AG04450 (cell line): ENCODE data around the gene PTH2. TPM values are rescaled to one million over a fixed set of nuclear protein-coding genes. Genes with fewer than 3 reads are reported as not detected.

Experiments
- CTCF ChIA-PET: fragments of 300-600, 350-600 bp; formaldehyde crosslinking; extraction: SDS; loops from one replicate; lab custom pipeline; 2022; ENCODE audit warnings: antibody characterized with exemption, inconsistent platforms; lab: Charles Lee
- POLR2A ChIA-PET: fragments of 350-600 bp; formaldehyde crosslinking; extraction: SDS; loops from one replicate; lab custom pipeline; 2021; ENCODE audit warnings: antibody characterized with exemption, inconsistent platforms; lab: Yijun Ruan, JAX
- DNase-seq: peaks from one replicate; pipeline ENCODE4 v3.0.0-alpha.2; 2011; ENCODE audit warnings: low read depth, low spot score
- H3K27ac ChIP-seq: one replicate; pipeline ENCODE4 v1.5.1; 2012; ENCODE audit warnings: low read depth, low read length, control low read depth
- H3K27me3 ChIP-seq: one replicate; pipeline ENCODE4 v1.6.0; 2012; ENCODE audit warnings: low read length; ENCODE audit not compliant: control insufficient read depth, insufficient read depth
- H3K4me3 ChIP-seq: 2 replicates; pipeline ENCODE4 v1.5.1; 2011; ENCODE audit warnings: mild to moderate bottlenecking, low read depth, low read length, control low read depth
- H3K9me3 ChIP-seq: 2 replicates; pipeline ENCODE4 v1.5.1; 2012; ENCODE audit warnings: low read length; ENCODE audit not compliant: control insufficient read depth, insufficient read depth
- polyA plus RNA-seq: library from polyadenylated mRNA; depleted of rRNA; stranded (reverse); fragments of >200 nt; gene quantifications from 2 replicates; pipeline ENCODE4 v1.2.3, GENCODE V29; 2011
- TF ChIP-seq, protein P1 (sequence below): IDR thresholded peaks from 2 replicates; pipeline ENCODE4 v1.5.1; 2011; ENCODE audit warnings: low read depth, low read length, control low read depth, inconsistent platforms

PTH2 gene
- polyA plus RNA-seq, 1 experiment: not detected

DNA sequence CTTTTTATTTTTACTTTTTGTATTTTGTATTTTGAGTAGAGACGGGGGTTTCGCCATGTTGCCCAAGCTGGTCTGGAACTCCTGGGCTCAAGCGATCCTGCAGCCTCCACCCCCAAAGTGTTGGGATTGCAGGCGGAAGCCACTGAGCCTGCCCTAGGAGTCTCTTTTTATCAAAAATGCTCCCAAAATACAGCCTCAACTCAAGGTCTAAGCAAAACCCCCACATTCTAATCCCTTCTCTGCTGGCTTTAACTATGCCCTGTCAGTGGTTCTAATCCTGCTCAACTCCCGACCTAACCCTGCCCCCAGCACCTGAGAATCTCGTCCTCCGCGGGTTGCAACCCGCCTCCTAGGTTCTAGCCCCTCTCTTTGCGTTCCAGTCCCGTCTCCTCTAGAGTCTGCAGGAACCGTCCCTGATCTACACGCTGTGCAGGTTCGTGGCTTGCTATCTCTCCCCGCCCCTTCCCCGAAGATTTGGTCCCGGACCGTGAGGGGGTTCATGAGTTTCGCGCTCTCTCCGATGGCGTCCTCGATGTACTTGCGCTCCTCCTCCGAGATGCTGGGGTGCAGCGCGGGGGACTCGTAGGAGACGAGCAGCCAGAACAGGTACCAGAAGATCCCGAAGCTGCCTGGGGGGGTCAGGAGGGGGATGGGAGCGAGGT lies 10.1 kb upstream of the PTH2 start:
- H3K9me3 ChIP-seq: peaks cover 27% of the 10 kb centered on the region; the same call in 1 of the 2 replicates
- peaks cover 94% of the 10 kb centered on the region for H3K27me3 ChIP-seq
- no peak for DNase-seq
- H3K4me3 ChIP-seq: no peak overlapping the region
- ChIA-PET CTCF (no interaction called here), POLR2A (no interaction called here)
- TF ChIP-seq, protein P1, sequence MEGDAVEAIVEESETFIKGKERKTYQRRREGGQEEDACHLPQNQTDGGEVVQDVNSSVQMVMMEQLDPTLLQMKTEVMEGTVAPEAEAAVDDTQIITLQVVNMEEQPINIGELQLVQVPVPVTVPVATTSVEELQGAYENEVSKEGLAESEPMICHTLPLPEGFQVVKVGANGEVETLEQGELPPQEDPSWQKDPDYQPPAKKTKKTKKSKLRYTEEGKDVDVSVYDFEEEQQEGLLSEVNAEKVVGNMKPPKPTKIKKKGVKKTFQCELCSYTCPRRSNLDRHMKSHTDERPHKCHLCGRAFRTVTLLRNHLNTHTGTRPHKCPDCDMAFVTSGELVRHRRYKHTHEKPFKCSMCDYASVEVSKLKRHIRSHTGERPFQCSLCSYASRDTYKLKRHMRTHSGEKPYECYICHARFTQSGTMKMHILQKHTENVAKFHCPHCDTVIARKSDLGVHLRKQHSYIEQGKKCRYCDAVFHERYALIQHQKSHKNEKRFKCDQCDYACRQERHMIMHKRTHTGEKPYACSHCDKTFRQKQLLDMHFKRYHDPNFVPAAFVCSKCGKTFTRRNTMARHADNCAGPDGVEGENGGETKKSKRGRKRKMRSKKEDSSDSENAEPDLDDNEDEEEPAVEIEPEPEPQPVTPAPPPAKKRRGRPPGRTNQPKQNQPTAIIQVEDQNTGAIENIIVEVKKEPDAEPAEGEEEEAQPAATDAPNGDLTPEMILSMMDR: no peak
- H3K27ac ChIP-seq: no peak overlapping the region

DNA sequence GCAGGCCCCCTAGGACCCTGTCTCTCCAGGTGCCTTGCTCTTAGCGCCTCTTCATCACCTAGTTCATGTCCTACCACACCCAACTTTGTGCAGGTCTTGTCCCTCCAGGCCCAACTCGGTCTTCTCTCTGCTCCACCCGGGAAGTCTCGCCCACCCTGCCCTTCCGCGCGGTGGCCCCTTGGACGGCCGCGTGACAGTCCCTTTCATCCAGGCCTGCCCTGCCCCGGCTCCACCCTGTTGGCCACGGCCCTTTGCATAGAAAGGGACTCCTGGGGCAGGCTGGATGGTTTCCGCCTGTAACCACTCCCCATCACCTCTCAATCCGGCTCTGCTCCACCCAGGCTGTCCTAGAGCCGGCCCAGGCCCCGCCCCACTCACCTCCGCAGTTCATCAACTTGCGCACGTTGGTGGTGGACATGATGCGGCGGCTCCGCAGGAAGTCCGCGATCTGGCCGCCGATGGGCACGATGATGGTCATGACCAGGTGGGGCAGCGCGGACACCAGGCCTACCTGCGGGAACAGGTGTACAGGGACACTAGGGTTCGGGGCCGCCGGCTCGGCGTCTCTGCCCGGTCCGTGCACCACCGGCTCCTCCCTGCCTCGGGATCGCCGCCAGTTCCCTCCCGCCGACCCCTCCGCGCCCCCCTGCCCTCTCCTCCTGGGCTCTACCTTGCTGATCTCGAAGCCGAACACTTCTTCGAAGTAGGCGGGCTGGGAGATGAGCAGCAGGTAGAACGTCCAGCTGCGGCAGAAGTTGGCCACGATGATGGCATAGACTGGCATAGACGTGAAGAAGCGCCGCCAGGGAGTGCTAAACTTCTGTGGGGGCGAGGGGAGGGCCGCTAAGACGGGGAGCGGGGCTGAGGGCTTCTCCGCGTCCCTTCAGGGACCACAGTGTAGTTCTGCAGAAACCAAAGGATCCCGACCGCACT lies 9.2 kb upstream of the PTH2 start:
- POLR2A ChIA-PET: no interaction called here
- CTCF ChIA-PET: no interaction called here
- Histone ChIP-seq H3K27me3 (peaks cover 96% of the 10 kb centered on the region), H3K4me3 (no peak overlapping the region), H3K9me3 (peaks cover 27% of the 10 kb centered on the region; the same call in 1 of the 2 replicates), H3K27ac (no peak overlapping the region)
- DNase-seq: no peak
- TF ChIP-seq, protein P1: no peak

DNA sequence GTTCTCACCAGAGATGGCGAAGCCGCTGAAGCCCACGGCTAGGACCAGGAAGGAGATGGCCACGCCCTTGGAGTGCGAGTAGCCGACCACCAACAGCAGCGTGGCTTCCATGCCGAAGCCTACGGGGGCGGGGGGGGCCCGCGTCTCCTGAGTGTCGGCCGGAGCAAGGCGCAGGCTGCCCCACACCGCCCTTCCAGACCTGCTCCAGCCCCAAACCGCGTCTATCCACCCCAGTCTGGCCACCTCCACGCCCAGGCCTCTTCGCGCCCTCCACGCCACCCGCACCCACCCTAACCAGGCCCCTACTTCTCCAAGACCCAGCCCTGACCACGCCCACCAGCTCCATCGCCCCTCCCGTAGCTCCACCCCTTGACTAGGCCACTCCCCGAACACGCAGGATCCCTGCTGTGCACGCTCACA lies 8.1 kb upstream of the PTH2 start:
- Histone ChIP-seq H3K27ac (no peak overlapping the region), H3K27me3 (peaks cover 97% of the 10 kb centered on the region), H3K9me3 (peaks cover 26% of the 10 kb centered on the region; the same call in 1 of the 2 replicates), H3K4me3 (no peak overlapping the region)
- CTCF ChIA-PET: interaction anchor here (0.7 kb wide), 1 partner anchor 116 kb away, joined by 3 read pairs; no protein-coding TSS in a partner anchor
- DNase-seq: no peak
- POLR2A ChIA-PET: no interaction called here
- TF ChIP-seq, protein P1: no peak

DNA sequence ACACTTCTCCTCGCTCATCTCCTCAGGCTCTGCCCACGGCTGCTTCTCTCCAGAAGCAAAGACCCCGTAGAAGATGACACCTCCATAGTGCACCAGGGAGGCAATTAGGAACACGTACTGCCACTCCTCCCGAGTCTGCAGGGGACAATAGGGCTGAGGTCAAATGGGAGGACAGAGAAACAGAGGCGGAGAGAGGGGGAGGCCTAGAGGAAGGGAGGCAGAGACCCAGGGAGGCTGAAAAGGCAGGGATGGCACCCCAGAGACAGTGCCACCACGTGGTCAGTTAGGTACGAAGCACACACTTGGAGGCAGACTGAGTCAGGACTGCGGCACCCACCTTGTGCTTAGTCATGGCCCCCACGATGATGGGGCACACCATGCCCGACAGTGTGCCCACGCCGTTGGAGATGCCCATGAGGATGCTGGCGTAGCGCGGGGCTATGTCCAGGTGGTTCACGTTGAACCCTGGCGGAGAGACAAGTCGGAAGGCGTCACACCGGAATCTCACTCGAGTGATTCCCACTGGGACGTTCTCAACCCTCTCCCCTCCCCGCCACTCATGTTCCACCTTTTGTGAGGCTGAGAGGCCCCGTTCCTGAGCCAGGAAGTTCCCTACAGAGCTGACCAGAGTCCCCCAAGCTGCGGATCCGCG lies 7.6 kb upstream of the PTH2 start:
- H3K27me3 ChIP-seq: peaks cover 97% of the 10 kb centered on the region
- no peak overlapping the region for H3K27ac ChIP-seq
- POLR2A ChIA-PET: no interaction called here
- H3K9me3 ChIP-seq: peaks cover 25% of the 10 kb centered on the region; the same call in 1 of the 2 replicates
- no peak overlapping the region for H3K4me3 ChIP-seq
- no peak for DNase-seq
- TF ChIP-seq, protein P1: peak; percentile 16; the same call in 1 of the 2 replicates
- CTCF ChIA-PET: interaction anchor here (0.7 kb wide), 1 partner anchor 116 kb away, joined by 3 read pairs; no protein-coding TSS in a partner anchor
